IMR-90 (cell line): ENCODE results near the gene NOD1.

Source experiments
- CEBPB ChIP-seq: IDR thresholded peaks from 2 replicates; pipeline ENCODE4 v1.6.1; 2012; ENCODE audit warnings: low read depth, low read length, improper control_type of control experiment
- CTCF ChIP-seq: conservative IDR thresholded peaks from 2 replicates; pipeline ENCODE4 v1.5.1; 2012; ENCODE audit warnings: mild to moderate bottlenecking, low read depth, low read length, improper control_type of control experiment
- MAZ ChIP-seq: IDR thresholded peaks from 2 replicates; pipeline ENCODE4 v1.6.1; 2012; ENCODE audit warnings: low read depth, mild to moderate bottlenecking, low read length, improper control_type of control experiment, moderate library complexity, borderline replicate concordance
- RAD21 ChIP-seq: IDR thresholded peaks from 2 replicates; pipeline ENCODE4 v1.6.1; 2012; ENCODE audit warnings: low read length, improper control_type of control experiment
- SMC3 ChIP-seq: fragments of 150-350 bp; IDR thresholded peaks from 2 replicates; pipeline ENCODE4 v1.6.1; 2016; ENCODE audit warnings: low read depth, mild to moderate bottlenecking, antibody characterized with exemption, low read length, moderate library complexity

DNA sequence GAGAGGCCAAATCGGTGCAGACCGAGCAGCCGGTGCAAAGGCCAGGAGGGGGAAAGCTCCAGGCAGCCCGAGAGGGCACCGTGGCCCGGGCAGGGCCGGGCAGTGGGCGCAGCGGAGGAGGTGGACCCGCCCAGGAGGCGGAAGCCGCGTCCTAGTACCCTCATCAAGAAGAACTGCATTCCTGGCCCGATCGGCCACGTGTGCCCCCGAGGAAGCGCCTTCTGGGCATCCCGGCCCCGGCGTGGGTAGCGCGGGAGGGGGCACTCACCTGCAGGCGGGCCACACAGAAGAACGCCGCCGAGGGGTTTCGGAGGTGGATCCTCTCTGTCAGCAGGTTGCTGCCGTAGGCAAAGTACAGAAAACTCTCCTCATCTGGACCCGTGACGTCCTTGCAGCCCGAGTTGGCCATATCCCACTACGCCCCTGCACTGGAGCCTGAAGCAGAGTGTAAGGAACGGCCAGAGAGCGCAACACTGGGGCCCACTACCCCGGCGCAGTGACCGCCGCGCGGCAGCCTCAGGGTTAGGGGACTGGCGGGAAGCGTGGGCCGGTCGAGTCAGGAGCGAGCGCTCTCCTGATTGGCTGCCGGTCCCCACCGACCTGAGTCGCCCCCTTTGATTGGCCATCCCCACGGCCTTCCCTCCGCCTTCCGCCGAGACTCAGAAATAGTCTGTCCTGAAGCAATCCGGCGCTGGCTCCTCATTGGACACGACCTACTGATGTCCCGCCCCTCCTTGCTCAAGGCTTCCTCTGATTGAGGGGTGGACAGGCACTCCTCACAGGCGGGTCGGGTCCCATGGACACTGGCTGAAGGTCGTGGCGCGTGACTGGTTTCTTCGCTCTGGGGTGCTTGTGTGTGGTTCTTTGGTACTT lies 26.0 kb upstream of the NOD1 start, which contains the start of gene GGCT:
- TF ChIP-seq SMC3 (peak; percentile 19; the same call in 1 of the 2 replicates), CTCF (no peak), MAZ (peak; percentile 20; the same call in 1 of the 2 replicates), CEBPB (peak; percentile 92), RAD21 (0 out of 2 replicates have a peak, but pooled peaks have one; percentile 10)
